HCT116 (cell line): ENCODE data around the gene FHL2. TPM values are rescaled to one million over a fixed set of nuclear protein-coding genes. Genes with fewer than 3 reads are reported as not detected.

Experiments used
- ATAC-seq: fragments of 200-7000 bp; cut with Tn5 transposase; 2 replicates; pipeline ENCODE4 v1.9.1; 2020; ENCODE audit warnings: mild to moderate bottlenecking, moderate library complexity
- BruUV-seq: library from RNA; stranded (reverse); fragments of 400-500 nt; replicated peaks from 2 replicates; lab custom pipeline; 2021; lab: Mats Ljungman, UMichigan
- CTCF ChIA-PET: fragments of 300-600 bp; sonication (Branson Sonifier 250); formaldehyde crosslinking; loops from one replicate; lab custom pipeline; 2021; ENCODE audit warnings: antibody characterized with exemption; lab: Charles Lee
- POLR2A ChIA-PET: fragments of 300-600, 350-600 bp; sonication (Branson Sonifier 250); formaldehyde crosslinking; loops from one replicate; lab custom pipeline; 2021; ENCODE audit warnings: antibody characterized with exemption; lab: Charles Lee
- RAD21 ChIA-PET, 2 experiments: fragments of 300-600 bp; sonication (Branson Sonifier 250); formaldehyde crosslinking; loops; one replicate each; lab custom pipeline; 2023; ENCODE audit warnings: low total read pairs in 2 of 2; ENCODE audit not compliant: uncharacterized antibody in 2 of 2, unreplicated experiment in 2 of 2, low non-redundant PET in 1 of 2; lab: Charles Lee
- DNase-seq: peaks from one replicate; pipeline ENCODE4 v3.0.0-alpha.2; 2010; ENCODE audit warnings: low read depth, low spot score
- H2AFZ ChIP-seq: fragments of 200-600 bp; shearing (Covaris generic), sonication (generic); 2 replicates; pipeline ENCODE4 v1.6.1; 2017; ENCODE audit warnings: low read depth, mixed run types, mixed read lengths, antibody characterized with exemption, low read length; ENCODE audit not compliant: poor library complexity, severe bottlenecking
- H3K27ac ChIP-seq: 2 replicates; pipeline ENCODE4 v1.5.1; 2012; ENCODE audit warnings: low read depth, low read length
- H3K27me3 ChIP-seq: fragments of 200-600 bp; sonication (generic); 2 replicates; pipeline ENCODE4 v1.6.1; 2016; ENCODE audit warnings: mixed run types, low read length, mixed read lengths; ENCODE audit not compliant: insufficient read depth
- H3K36me3 ChIP-seq, 2 experiments: fragments of 200-500 bp in 1 of 2; fragments of 200-600 bp in 1 of 2; sonication (Bioruptor generic) in 1 of 2; sonication (generic) in 1 of 2; 2 replicates each; pipeline versions ENCODE4 v1.5.1 to v1.6.1; 2014 to 2016; ENCODE audit warnings: low read length in 2 of 2, inconsistent platforms in 1 of 2, mixed read lengths in 1 of 2, mixed run types in 1 of 2; ENCODE audit not compliant: insufficient read depth in 2 of 2, control insufficient read depth in 1 of 2
- H3K4me1 ChIP-seq, 2 experiments: fragments of 200-600 bp in 1 of 2; sonication (generic) in 1 of 2; 2 replicates each; pipeline versions ENCODE4 v1.5.1 to v1.6.1; 2012 to 2017; ENCODE audit warnings: low read length in 2 of 2, inconsistent platforms in 1 of 2, mild to moderate bottlenecking in 1 of 2, mixed read lengths in 1 of 2, mixed run types in 1 of 2, moderate library complexity in 1 of 2; ENCODE audit not compliant: insufficient read depth in 2 of 2, control insufficient read depth in 1 of 2
- H3K4me2 ChIP-seq: fragments of 200-600 bp; sonication (generic); 2 replicates; pipeline ENCODE4 v1.6.1; 2017; ENCODE audit warnings: mixed run types, low read length, mixed read lengths
- H3K4me3 ChIP-seq, 2 experiments: fragments of 200-600 bp in 1 of 2; sonication (generic) in 1 of 2; replicated peaks in 1 of 2; 2 replicates each; pipeline ENCODE4 v1.5.1; 2011 to 2016; ENCODE audit warnings: low read length in 2 of 2, control low read depth in 1 of 2, low read depth in 1 of 2, mild to moderate bottlenecking in 1 of 2, mixed read lengths in 1 of 2, mixed run types in 1 of 2
- H3K79me2 ChIP-seq: fragments of 200-600 bp; sonication (generic); 2 replicates; pipeline ENCODE4 v1.6.1; 2017; ENCODE audit warnings: mild to moderate bottlenecking, mixed run types, low read length, moderate library complexity, mixed read lengths; ENCODE audit not compliant: insufficient read depth
- H3K9ac ChIP-seq: fragments of 200-600 bp; sonication (generic); 2 replicates; pipeline ENCODE4 v1.6.1; 2016; ENCODE audit warnings: low read length, mixed read lengths
- H3K9me2 ChIP-seq: fragments of 200-600 bp; sonication (generic), shearing (Covaris generic); 2 replicates; pipeline ENCODE4 v1.6.1; 2017; ENCODE audit warnings: mixed run types, mild to moderate bottlenecking, moderate library complexity; ENCODE audit not compliant: insufficient read depth
- H3K9me3 ChIP-seq, 2 experiments: fragments of 200-500 bp in 1 of 2; fragments of 200-600 bp in 1 of 2; sonication (Bioruptor generic) in 1 of 2; sonication (generic) in 1 of 2; 2 replicates each; pipeline ENCODE4 v1.6.1; 2014 to 2017; ENCODE audit warnings: low read length in 2 of 2, mixed read lengths in 2 of 2, inconsistent platforms in 1 of 2, low read depth in 1 of 2, mild to moderate bottlenecking in 1 of 2, mixed run types in 1 of 2, moderate library complexity in 1 of 2; ENCODE audit not compliant: control insufficient read depth in 1 of 2, insufficient read depth in 1 of 2
- H4K20me1 ChIP-seq: fragments of 200-600 bp; sonication (generic), shearing (Covaris generic); 2 replicates; pipeline ENCODE4 v1.6.1; 2017; ENCODE audit warnings: mixed run types, mild to moderate bottlenecking, moderate library complexity; ENCODE audit not compliant: insufficient read depth
- CBX3 ChIP-seq: IDR thresholded peaks from 2 replicates; pipeline ENCODE4 v1.6.1; 2012; ENCODE audit warnings: low read depth
- EGR1 ChIP-seq: IDR thresholded peaks from 2 replicates; pipeline ENCODE4 v1.6.1; 2012; ENCODE audit warnings: low read depth
- FOSL1 ChIP-seq: IDR thresholded peaks from 2 replicates; pipeline ENCODE4 v1.6.1; 2012; ENCODE audit warnings: low read depth
- JUND ChIP-seq: IDR thresholded peaks from 2 replicates; pipeline ENCODE4 v1.6.1; 2012
- POLR2AphosphoS5 ChIP-seq: IDR thresholded peaks from 2 replicates; pipeline ENCODE4 v1.6.1; 2011; ENCODE audit warnings: mild to moderate bottlenecking, low read depth, low read length, moderate library complexity
- SP1 ChIP-seq: IDR thresholded peaks from 2 replicates; pipeline ENCODE4 v1.6.1; 2012; ENCODE audit warnings: low read depth
- ZFX ChIP-seq: fragments of 450-650 bp; IDR thresholded peaks from 2 replicates; pipeline ENCODE4 v1.6.1; 2017
- intact Hi-C: fragments of 100-400 bp; cut with micrococcal nuclease; formaldehyde crosslinking; loops from 2 replicates; pipeline ENCODE4 v1.10.0; 2022
- total RNA-seq: library from RNA; stranded (reverse); gene quantifications from one replicate; pipeline ENCODE4 v1.2.1, GENCODE V29; 2021; ENCODE audit not compliant: unreplicated experiment
- TF ChIP-seq, protein P1 (sequence below): IDR thresholded peaks from 2 replicates; pipeline ENCODE4 v1.6.1; 2012
- TF ChIP-seq, protein P2 (sequence below): IDR thresholded peaks from 2 replicates; pipeline ENCODE4 v1.6.1; 2012; ENCODE audit warnings: low read depth

Gene FHL2
- total RNA-seq, 1 experiment from 2014 or later, result 86.6 TPM

DNA sequence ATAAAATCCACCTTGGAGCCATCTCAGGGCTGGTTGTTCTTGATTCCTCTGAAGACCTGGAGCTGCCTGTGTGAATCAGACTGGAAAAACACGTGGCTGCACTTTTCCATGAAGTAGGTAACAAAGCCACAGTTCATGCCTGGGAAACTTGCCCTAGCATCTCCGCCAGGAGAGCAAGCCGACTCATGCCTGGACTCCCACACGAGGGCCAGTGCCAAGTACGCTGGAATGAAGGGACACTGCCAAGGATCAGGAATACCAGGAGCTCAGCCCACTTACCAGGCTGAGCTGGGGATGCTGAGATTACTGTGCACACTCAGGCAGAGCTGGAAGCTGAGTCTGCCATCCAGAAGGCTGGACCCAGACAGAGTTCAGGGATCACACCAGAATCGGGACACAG lies 10.9 kb upstream of the FHL2 start:
- CTCF ChIA-PET, result no interaction called here
- no peak for TF ChIP-seq ZFX
- TF ChIP-seq JUND, result peak; percentile 43; the same call in 1 of the 2 replicates
- TF ChIP-seq EGR1, result peak; percentile 52; the same call in 1 of the 2 replicates
- peak; percentile 83; the same call in 1 of the 2 replicates for TF ChIP-seq CBX3
- TF ChIP-seq SP1, result peak; percentile 52; the same call in 1 of the 2 replicates
- TF ChIP-seq, protein P1, sequence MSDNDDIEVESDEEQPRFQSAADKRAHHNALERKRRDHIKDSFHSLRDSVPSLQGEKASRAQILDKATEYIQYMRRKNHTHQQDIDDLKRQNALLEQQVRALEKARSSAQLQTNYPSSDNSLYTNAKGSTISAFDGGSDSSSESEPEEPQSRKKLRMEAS, result peak; percentile 94
- TF ChIP-seq, protein P2, sequence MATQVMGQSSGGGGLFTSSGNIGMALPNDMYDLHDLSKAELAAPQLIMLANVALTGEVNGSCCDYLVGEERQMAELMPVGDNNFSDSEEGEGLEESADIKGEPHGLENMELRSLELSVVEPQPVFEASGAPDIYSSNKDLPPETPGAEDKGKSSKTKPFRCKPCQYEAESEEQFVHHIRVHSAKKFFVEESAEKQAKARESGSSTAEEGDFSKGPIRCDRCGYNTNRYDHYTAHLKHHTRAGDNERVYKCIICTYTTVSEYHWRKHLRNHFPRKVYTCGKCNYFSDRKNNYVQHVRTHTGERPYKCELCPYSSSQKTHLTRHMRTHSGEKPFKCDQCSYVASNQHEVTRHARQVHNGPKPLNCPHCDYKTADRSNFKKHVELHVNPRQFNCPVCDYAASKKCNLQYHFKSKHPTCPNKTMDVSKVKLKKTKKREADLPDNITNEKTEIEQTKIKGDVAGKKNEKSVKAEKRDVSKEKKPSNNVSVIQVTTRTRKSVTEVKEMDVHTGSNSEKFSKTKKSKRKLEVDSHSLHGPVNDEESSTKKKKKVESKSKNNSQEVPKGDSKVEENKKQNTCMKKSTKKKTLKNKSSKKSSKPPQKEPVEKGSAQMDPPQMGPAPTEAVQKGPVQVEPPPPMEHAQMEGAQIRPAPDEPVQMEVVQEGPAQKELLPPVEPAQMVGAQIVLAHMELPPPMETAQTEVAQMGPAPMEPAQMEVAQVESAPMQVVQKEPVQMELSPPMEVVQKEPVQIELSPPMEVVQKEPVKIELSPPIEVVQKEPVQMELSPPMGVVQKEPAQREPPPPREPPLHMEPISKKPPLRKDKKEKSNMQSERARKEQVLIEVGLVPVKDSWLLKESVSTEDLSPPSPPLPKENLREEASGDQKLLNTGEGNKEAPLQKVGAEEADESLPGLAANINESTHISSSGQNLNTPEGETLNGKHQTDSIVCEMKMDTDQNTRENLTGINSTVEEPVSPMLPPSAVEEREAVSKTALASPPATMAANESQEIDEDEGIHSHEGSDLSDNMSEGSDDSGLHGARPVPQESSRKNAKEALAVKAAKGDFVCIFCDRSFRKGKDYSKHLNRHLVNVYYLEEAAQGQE, result no peak
- TF ChIP-seq FOSL1, result peak; percentile 41; the same call in 1 of the 2 replicates
- TF ChIP-seq POLR2AphosphoS5, result peak; percentile 33; the same call in 1 of the 2 replicates
- no TSS peak for BruUV-seq

More for the DNA sequence above, 10.9 kb upstream of the FHL2 start:
- intact Hi-C loops, result no loop called here
- POLR2A ChIA-PET, result interaction anchor here (2.0 kb wide), 1 partner anchor 46 kb away, joined by 5 read pairs; no protein-coding TSS in a partner anchor
- Histone ChIP-seq H3K9me2 (no peaks in the 10 kb centered on the region), H2AFZ (no peak overlapping the region), H3K9me3 (no peaks in the 10 kb centered on the region), H3K79me2 (no peaks in the 10 kb centered on the region), H3K4me1 (peaks cover 18 to 57% of the 10 kb centered on the region in 2 experiments), H4K20me1 (no peaks in the 10 kb centered on the region), H3K9ac (no peak overlapping the region), H3K4me2 (peak overlapping the region; percentile 28; the same call in 1 of the 2 replicates), H3K4me3 (no peak overlapping the region), H3K27ac (no peak overlapping the region), H3K36me3 (no peaks in the 10 kb centered on the region), H3K27me3 (no peaks in the 10 kb centered on the region)
- DNase-seq, result peak; percentile 48
- ATAC-seq, result peak; percentile 44
- RAD21 ChIA-PET, result no interaction called here
